Astrocyte (in vitro differentiated cells and primary cell): ENCODE measurements around the gene UBQLN4.

Source experiments
- CTCF ChIP-seq: IDR thresholded peaks from 2 replicates; pipeline ENCODE4 v1.5.1; 2011; ENCODE audit warnings: low read depth, mild to moderate bottlenecking, inconsistent platforms, low read length, moderate library complexity; ENCODE audit not compliant: insufficient read depth
- EZH2 ChIP-seq: IDR thresholded peaks from 2 replicates; pipeline ENCODE4 v1.6.1; 2012; ENCODE audit warnings: mild to moderate bottlenecking, low read length, inconsistent platforms; ENCODE audit not compliant: insufficient read depth

- TF ChIP-seq CTCF: no peak
- no peak for TF ChIP-seq EZH2
Measured at GRCh38 chr1:156075162-156075561, 21.6 kb upstream of the UBQLN4 start.
